Left lung (tissue), 10 donors: ENCODE data around the gene SLC12A7. TPM values are rescaled to one million over a fixed set of nuclear protein-coding genes. Genes with fewer than 3 reads are reported as not detected.

ENCODE experiments used
- ATAC-seq: fragments of 200-7000 bp; cut with Tn5 transposase; one replicate; pipeline ENCODE4 v1.9.1; 2020; ENCODE audit warnings: moderate library complexity
- DNase-seq, 4 donors: peaks; one replicate each; pipeline ENCODE4 v3.0.0-alpha.2; 2013 to 2020
- H3K27ac ChIP-seq, 2 donors: fragments of 200-600 bp; sonication (generic) in 1 of 2; one replicate each; pipeline versions ENCODE4 v1.5.0 to v1.8.0; 2020 to 2021
- H3K27me3 ChIP-seq, 2 donors: fragments of 200-600 bp; sonication (generic) in 1 of 2; one replicate each; pipeline versions ENCODE4 v1.5.0 to v1.8.0; 2020 to 2021
- H3K36me3 ChIP-seq, 2 donors: fragments of 200-600 bp; sonication (generic) in 1 of 2; one replicate each; pipeline versions ENCODE4 v1.5.0 to v1.8.0; 2020 to 2021
- H3K4me1 ChIP-seq, 2 donors: fragments of 200-600 bp; one replicate each; pipeline ENCODE4 v1.8.0; 2021
- H3K4me3 ChIP-seq, 2 donors: fragments of 200-600 bp; sonication (generic) in 1 of 2; one replicate each; pipeline versions ENCODE4 v1.5.0 to v1.8.0; 2020 to 2021; ENCODE audit warnings: mild to moderate bottlenecking in 1 of 2
- H3K9me3 ChIP-seq, 2 donors: fragments of 200-600 bp; sonication (generic) in 1 of 2; one replicate each; pipeline versions ENCODE4 v1.5.0 to v1.8.0; 2020 to 2021
- intact Hi-C, 2 donors: fragments of 100-400 bp; cut with DNase I; formaldehyde crosslinking; loops; one replicate each; pipeline versions ENCODE4 v1.11.2 to v1.14.2; 2022
- polyA plus RNA-seq, 6 donors: library from polyadenylated mRNA; unstranded; fragments of 120-200 nt; gene quantifications; one replicate each; pipeline ENCODE4 v1.2.1, GENCODE V29; 2013; ENCODE audit not compliant: insufficient read length in 6 of 6
- total RNA-seq, 2 donors: library from RNA; stranded (reverse); fragmentation: NEBNext Ultra II Directional; extraction: Animal tissue kit (Norgen Biotek cat#: 25700); gene quantifications; one replicate each; pipeline ENCODE4 v1.2.1, GENCODE V29; 2021
- TF ChIP-seq, protein P1 (sequence below), 2 donors: fragments of 200-600 bp; sonication (generic) in 1 of 2; IDR thresholded peaks; one replicate each; pipeline versions ENCODE4 v1.5.0 to v1.8.0; 2021; ENCODE audit warnings: antibody characterized with exemption in 2 of 2
- donor health status: DM: no; HTN: yes; CAD: no.
- donor health status: DM: no; HTN: no; CAD: no.

Gene SLC12A7
- total and polyA plus RNA-seq, 8 donors, result 28.1 to 45.0 (median 32.3) TPM

DNA sequence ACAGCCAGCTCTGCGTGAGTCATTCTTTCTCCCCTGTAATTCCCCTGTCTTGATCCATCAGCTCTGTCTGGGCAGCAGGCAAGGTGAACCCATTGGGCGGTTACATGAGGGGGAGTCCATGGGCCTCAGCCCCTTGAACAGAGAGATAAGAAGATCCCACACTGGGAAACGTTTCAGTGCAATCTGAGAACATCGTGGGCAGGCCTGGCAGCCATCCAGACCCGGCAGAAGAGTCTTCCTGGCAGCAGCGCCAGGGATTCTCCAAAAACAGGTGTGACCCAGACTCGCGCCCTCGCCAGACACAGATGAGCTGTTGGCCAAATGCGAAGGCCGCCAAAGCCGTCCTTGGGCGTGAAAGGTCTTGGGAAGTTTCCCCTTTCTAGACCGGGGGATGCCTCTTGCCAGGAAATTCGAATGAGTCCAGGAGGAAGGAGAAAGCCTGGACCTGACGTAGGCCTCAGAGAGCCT is 6.4 kb upstream of the SLC12A7 start:
- DNase-seq, result no peak
- Histone ChIP-seq H3K27ac (no peak overlapping the region), H3K9me3 (no peaks in the 10 kb centered on the region), H3K27me3 (peaks cover 0 to 3% of the 10 kb centered on the region in 2 donors), H3K36me3 (no peaks in the 10 kb centered on the region), H3K4me1 (no peaks in the 10 kb centered on the region), H3K4me3 (no peak overlapping the region)
- intact Hi-C loops, result no loop called here
- ATAC-seq, result peak; percentile 47
- TF ChIP-seq, protein P1, sequence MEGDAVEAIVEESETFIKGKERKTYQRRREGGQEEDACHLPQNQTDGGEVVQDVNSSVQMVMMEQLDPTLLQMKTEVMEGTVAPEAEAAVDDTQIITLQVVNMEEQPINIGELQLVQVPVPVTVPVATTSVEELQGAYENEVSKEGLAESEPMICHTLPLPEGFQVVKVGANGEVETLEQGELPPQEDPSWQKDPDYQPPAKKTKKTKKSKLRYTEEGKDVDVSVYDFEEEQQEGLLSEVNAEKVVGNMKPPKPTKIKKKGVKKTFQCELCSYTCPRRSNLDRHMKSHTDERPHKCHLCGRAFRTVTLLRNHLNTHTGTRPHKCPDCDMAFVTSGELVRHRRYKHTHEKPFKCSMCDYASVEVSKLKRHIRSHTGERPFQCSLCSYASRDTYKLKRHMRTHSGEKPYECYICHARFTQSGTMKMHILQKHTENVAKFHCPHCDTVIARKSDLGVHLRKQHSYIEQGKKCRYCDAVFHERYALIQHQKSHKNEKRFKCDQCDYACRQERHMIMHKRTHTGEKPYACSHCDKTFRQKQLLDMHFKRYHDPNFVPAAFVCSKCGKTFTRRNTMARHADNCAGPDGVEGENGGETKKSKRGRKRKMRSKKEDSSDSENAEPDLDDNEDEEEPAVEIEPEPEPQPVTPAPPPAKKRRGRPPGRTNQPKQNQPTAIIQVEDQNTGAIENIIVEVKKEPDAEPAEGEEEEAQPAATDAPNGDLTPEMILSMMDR (IDR thresholded peaks at IDR 0.05), result no peak

DNA sequence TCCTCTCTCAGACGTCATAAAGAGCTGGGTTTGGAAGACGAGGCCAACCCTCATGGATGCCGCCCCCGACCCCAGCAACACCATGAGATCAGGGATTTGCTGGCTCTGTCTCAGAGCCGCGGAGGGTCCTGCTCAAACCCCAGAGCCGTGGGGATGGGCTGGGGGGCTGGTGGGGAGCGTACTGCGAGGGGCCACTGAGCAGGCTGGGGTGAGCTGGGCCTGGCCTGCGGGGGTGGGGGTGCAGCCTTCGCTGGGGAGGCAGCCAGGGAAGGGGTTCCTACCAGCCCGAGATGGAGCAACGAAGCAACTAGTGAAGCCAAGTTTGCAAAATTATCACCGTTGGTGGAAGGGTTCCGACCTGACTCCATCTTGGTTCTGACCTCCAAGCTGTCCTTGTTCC is 5.1 kb upstream of the SLC12A7 start:
- H3K36me3 ChIP-seq, result no peaks in the 10 kb centered on the region
- DNase-seq (no peak), ATAC-seq (no peak)
- TF ChIP-seq, protein P1 (IDR thresholded peaks at IDR 0.05), result no peak
- H3K9me3 ChIP-seq, result no peaks in the 10 kb centered on the region
- no peak overlapping the region for H3K4me3 ChIP-seq
- H3K4me1 ChIP-seq, result peaks cover 0 to under 1% of the 10 kb centered on the region in 2 donors
- peaks cover 0 to 12% of the 10 kb centered on the region in 2 donors for H3K27me3 ChIP-seq
- intact Hi-C loops, result no loop called here
- no peak overlapping the region for H3K27ac ChIP-seq

DNA sequence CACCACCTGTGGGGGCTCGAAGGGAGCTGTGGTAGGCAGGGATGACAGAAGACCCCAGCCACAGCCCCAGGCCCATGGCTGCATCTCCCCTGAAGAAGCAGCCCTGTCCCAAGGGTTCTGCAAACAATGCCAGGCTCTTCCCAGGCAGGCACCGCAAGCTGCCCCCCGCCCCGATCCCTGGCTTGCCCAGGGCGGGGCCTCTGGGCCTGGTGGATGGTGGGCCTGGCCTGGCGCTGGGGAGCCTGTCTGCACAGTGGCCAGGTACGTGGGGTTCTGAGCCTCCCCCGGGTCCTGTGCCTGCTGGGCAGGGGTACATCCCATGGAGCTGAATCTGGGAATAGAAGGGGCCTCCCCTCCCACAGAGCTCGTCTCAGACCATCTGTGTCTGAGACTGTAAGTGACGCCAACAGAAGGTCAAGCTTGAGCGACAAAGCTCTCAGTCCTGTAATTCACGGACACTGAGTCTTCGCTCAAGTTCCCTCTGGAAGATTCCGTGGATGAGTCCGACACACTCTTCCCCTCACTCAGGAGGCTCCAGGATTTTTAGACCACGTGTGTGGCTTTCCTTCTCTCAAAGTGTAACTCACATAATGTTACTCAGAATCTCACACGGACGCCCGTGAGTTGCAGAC is 4.4 kb upstream of the SLC12A7 start:
- H3K27me3 ChIP-seq, result peaks cover 0 to 19% of the 10 kb centered on the region in 2 donors
- no peak overlapping the region for H3K27ac ChIP-seq
- H3K9me3 ChIP-seq, result no peaks in the 10 kb centered on the region
- no peak overlapping the region for H3K4me3 ChIP-seq
- DNase-seq, result no peak
- TF ChIP-seq, protein P1 (IDR thresholded peaks at IDR 0.05), result no peak
- no peaks in the 10 kb centered on the region for H3K36me3 ChIP-seq
- intact Hi-C loops, result no loop called here
- peaks cover 0 to 7% of the 10 kb centered on the region in 2 donors for H3K4me1 ChIP-seq
- no peak for ATAC-seq

DNA sequence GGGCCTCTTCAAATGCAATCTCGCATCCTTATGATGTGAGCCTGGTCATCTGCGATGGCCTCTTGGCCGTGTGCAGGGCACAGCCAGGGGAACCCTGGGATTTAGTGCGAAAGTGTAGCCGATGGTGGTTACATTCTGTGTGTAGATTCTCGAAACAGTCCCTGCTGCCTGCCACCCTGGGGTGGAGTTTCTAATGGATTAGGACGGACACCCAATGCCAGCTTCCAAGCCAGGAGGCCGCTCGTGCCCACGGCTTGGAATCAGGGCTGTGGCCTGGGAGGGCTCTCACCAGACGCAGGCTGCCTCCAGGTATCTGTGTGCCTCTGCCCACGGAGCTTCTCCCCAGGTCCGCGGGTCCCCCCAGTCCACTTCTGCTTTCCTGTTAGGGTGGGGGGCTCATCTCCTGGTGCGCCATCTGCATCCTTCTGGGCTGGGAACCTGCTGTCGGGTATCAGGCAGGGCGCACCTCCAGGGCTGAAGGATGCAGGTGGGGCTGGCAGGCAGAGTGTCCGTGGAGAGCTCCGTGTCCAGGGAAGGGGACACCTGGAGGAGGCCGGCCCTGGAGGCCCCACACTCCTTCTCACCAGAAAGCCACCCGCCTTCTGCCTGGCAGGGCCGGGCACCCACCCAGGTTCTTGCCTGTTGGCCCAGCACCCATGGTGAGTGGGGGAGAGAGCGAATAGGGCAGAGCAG is 3.4 kb upstream of the SLC12A7 start:
- Histone ChIP-seq H3K27ac (no peak overlapping the region), H3K36me3 (no peaks in the 10 kb centered on the region), H3K27me3 (peaks cover 0 to 29% of the 10 kb centered on the region in 2 donors), H3K4me1 (peaks cover 5 to 14% of the 10 kb centered on the region in 2 donors), H3K4me3 (no peak overlapping the region), H3K9me3 (no peaks in the 10 kb centered on the region)
- intact Hi-C loops, result no loop called here
- TF ChIP-seq, protein P1 (IDR thresholded peaks at IDR 0.05), result no peak
- no peak for ATAC-seq
- no peak for DNase-seq

DNA sequence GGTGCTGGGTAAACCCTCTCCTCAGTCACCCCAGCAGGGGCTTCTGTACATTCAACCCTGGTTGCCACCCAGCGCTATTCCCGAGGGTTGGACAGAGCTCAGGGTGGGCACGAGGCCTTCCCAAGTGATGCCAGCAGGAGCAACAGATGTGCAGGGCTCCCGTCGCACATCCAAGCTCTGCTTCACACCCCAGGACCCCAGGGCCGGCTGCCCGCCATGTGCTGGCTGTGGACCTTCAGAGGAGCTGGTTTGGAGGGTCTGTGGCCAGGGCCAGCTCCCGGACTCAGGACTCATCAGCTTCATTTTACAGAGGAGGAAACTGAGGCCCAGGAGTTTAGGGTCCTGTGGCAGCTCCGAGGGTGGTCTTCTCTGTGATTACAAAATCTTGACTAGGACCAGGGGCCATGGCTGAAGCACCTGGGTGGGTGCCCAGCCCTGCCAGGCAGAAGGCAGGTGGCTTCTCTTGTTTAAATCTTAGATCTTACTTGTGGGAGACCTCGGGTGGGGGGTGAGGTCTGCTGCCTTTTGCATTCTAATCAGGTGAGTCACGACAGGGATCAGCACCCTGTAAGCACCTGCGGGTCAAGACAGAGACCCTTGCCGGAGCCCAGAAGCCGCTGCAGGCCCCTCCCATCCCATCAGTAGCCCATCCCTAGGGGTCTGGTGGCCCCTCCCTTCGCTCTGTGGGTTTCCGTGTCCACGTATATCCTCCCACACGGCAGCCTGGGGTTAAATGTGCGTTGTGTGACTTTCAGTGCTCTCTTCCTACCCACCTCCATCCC is 2.1 kb upstream of the SLC12A7 start:
- Histone ChIP-seq H3K4me3 (no peak overlapping the region), H3K27ac (no peak overlapping the region), H3K4me1 (peaks cover 5 to 27% of the 10 kb centered on the region in 2 donors), H3K27me3 (peaks cover 0 to 41% of the 10 kb centered on the region in 2 donors), H3K36me3 (no peaks in the 10 kb centered on the region), H3K9me3 (no peaks in the 10 kb centered on the region)
- TF ChIP-seq, protein P1 (IDR thresholded peaks at IDR 0.05), result no peak
- DNase-seq (no peak), ATAC-seq (no peak)
- intact Hi-C loops, result no loop called here
